ENCODE measurements around the gene DDX17. TPM values are rescaled to one million over a fixed set of nuclear protein-coding genes. Genes with fewer than 3 reads are reported as not detected.

Gene DDX17
- total and polyA plus RNA-seq, 2 of the 4 experiments (the other 2 are of a cell fraction), result 240 to 371 TPM

DNA sequence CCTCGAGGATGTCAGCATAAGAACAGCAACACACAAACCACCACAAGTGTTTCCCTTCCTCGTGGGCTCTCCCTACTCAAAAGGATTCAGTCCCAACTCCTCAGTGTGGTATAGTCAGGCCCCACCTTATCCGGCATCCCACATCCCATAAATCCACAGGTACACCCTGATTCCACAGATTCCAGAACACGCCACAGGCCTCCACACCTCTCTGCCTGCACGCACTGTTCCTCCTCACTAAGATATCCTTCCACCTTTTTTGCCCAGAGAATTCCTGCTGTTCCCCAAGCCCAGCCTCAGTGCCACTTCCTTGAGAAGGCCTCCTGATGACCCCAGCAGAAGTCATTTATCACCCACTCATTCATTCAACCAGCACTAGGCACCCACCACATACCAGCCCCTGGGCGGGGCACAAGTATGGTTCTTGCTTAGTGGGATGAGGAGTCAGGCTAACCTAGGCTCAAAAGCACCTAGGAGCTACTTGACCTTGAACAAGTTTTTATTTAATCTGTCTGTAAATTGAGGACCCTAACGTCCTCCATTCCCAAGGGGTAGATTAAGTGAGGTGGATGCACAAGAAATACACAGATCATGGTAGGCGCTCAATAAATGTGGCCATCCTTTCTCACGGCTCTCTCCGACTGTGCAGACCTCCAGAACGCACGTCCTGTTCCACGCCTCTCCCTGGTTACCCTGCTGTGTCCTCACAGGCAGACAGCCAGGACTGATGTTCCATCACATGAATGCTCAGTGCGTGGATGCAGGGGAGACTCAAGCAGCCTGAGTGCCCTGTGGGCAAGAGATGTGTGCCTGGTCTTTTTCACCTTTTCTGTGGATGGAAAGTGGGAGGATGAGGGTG lies 49.0 kb downstream of the DDX17 start:
- Histone ChIP-seq H4K5ac (ENCODE audit: low read depth, low read length) (no peak overlapping the region), H2BK5ac (ENCODE audit: low read depth, low read length, poor library complexity, severe bottlenecking) (no peak overlapping the region), H2BK15ac (ENCODE audit: low read depth, low read length) (no peak overlapping the region), H3K9me1 (ENCODE audit: insufficient read depth, low read length) (no peaks in the 10 kb centered on the region), H4K20me1 (ENCODE audit: insufficient read depth, low read length) (peaks cover 5% of the 10 kb centered on the region), H3K4me1 (ENCODE audit: control insufficient read depth, insufficient read depth, low read length) (no peaks in the 10 kb centered on the region; the same call in 1 of the 2 replicates), H3K27me3 (ENCODE audit: control insufficient read depth, insufficient read depth, low read length) (peaks cover 84% of the 10 kb centered on the region), H3K4me2 (ENCODE audit: low read depth, low read length) (no peak overlapping the region), H3K27ac (ENCODE audit: insufficient read depth, low read length) (no peak overlapping the region), H3K4me3 (ENCODE audit: insufficient read depth, low read depth, low read length) (no peak overlapping the region), H3K9ac (ENCODE audit: low read depth, low read length) (no peak overlapping the region), H2AFZ (replicated peaks; ENCODE audit: low read length, poor library complexity) (no peak overlapping the region), H4K91ac (ENCODE audit: insufficient read depth, low read depth, low read length) (no peak overlapping the region), H3K36me3 (ENCODE audit: control insufficient read depth, insufficient read depth, low read length) (no peaks in the 10 kb centered on the region), H2BK120ac (ENCODE audit: low read depth, low read length) (no peak overlapping the region), H4K8ac (ENCODE audit: low read depth in 2 of 2, low read length in 2 of 2) (no peak overlapping the region), H2AK5ac (ENCODE audit: low read depth, low read length) (no peak overlapping the region), H3K4ac (ENCODE audit: low read depth, low read length) (no peak overlapping the region), H3K18ac (ENCODE audit: low read depth, low read length) (no peak overlapping the region), H3K79me1 (ENCODE audit: low read depth in 1 of 2, low read length in 2 of 2) (no peaks in the 10 kb centered on the region), H3K9me3 (ENCODE audit: control insufficient read depth, insufficient read depth, low read length) (no peaks in the 10 kb centered on the region; the same call in 1 of the 2 replicates), H3K56ac (ENCODE audit: extremely low read depth, insufficient read depth, low read length) (no peak overlapping the region), H2AK9ac (replicated peaks; ENCODE audit: low read depth, low read length, poor library complexity) (no peak overlapping the region), H3K23ac (ENCODE audit: low read depth, low read length) (no peak overlapping the region), H2BK20ac (ENCODE audit: low read depth, low read length) (no peak overlapping the region), H3K14ac (replicated peaks; ENCODE audit: low read depth, low read length) (no peak overlapping the region)
- intact Hi-C loops (cut with micrococcal nuclease) (no loop called here), in situ Hi-C loops (cut with MboI; ENCODE audit: low sequenced_read_pairs) (no loop called here), dilution Hi-C loops (cut with HindIII; ENCODE audit: low sequenced_read_pairs, unreplicated experiment) (no loop called here)
- no TSS peak for BruUV-seq (replicated peaks)
- CTCF ChIA-PET, result no interaction called here
- WGBS, 2 experiments (ENCODE audit: extremely low coverage in 2 of 2, insufficient read length in 1 of 2), result 64% methylated on average over 11 of the region's 14 CpGs; no CpG with 5 or more reads in 1 of the 2 experiments
- ATAC-seq (ENCODE audit: low read depth) (no peak), DNase-seq (no peak)
- POLR2A ChIA-PET (ENCODE audit: unreplicated experiment), result no interaction called here
- no peak for TF ChIP-seq RFX5 (IDR thresholded peaks at IDR 0.05; ENCODE audit: low read depth, low read length)
- no peak for TF ChIP-seq MAZ (IDR thresholded peaks at IDR 0.05; ENCODE audit: borderline replicate concordance, low read depth, low read length)
- no peak for TF ChIP-seq CHD1 (IDR thresholded peaks at IDR 0.05; ENCODE audit: low read depth, low read length)
- no peak for TF ChIP-seq RCOR1 (IDR thresholded peaks at IDR 0.05; ENCODE audit: insufficient replicate concordance, low read length)
- no peak for TF ChIP-seq FOS (IDR thresholded peaks at IDR 0.05; ENCODE audit: low read depth, low read length)
- no peak for TF ChIP-seq MAFK (IDR thresholded peaks at IDR 0.05; ENCODE audit: low read depth, low read length)
- TF ChIP-seq, protein P1, sequence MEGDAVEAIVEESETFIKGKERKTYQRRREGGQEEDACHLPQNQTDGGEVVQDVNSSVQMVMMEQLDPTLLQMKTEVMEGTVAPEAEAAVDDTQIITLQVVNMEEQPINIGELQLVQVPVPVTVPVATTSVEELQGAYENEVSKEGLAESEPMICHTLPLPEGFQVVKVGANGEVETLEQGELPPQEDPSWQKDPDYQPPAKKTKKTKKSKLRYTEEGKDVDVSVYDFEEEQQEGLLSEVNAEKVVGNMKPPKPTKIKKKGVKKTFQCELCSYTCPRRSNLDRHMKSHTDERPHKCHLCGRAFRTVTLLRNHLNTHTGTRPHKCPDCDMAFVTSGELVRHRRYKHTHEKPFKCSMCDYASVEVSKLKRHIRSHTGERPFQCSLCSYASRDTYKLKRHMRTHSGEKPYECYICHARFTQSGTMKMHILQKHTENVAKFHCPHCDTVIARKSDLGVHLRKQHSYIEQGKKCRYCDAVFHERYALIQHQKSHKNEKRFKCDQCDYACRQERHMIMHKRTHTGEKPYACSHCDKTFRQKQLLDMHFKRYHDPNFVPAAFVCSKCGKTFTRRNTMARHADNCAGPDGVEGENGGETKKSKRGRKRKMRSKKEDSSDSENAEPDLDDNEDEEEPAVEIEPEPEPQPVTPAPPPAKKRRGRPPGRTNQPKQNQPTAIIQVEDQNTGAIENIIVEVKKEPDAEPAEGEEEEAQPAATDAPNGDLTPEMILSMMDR (conservative IDR thresholded peaks at IDR 0.05; ENCODE audit: low read depth, low read length), result no peak
- TF ChIP-seq BHLHE40 (IDR thresholded peaks at IDR 0.05; ENCODE audit: low read depth, low read length), result no peak
- TF ChIP-seq, protein P2, sequence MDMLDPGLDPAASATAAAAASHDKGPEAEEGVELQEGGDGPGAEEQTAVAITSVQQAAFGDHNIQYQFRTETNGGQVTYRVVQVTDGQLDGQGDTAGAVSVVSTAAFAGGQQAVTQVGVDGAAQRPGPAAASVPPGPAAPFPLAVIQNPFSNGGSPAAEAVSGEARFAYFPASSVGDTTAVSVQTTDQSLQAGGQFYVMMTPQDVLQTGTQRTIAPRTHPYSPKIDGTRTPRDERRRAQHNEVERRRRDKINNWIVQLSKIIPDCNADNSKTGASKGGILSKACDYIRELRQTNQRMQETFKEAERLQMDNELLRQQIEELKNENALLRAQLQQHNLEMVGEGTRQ (IDR thresholded peaks at IDR 0.05; ENCODE audit: low read depth, low read length), result no peak
- TF ChIP-seq POLR2A (IDR thresholded peaks at IDR 0.05; ENCODE audit: low read depth, low read length), result no peak
- TF ChIP-seq CEBPB (IDR thresholded peaks at IDR 0.05; ENCODE audit: low read depth, low read length), result no peak
- TF ChIP-seq RAD21 (IDR thresholded peaks at IDR 0.05; ENCODE audit: low read length), result no peak
- TF ChIP-seq SMC3 (IDR thresholded peaks at IDR 0.05; ENCODE audit: low read depth, low read length), result no peak
- no peak for TF ChIP-seq MXI1 (IDR thresholded peaks at IDR 0.05; ENCODE audit: borderline replicate concordance, low read depth, low read length)
- TF ChIP-seq ELK1 (IDR thresholded peaks at IDR 0.05; ENCODE audit: borderline replicate concordance, low read depth, low read length), result no peak
